ENCODE measurements around the gene ASMT. TPM values are rescaled to one million over a fixed set of nuclear protein-coding genes. Genes with fewer than 3 reads are reported as not detected.
A peak's percentile ranks its signal among the peaks of the same experiment; 100 is the strongest.

Gene ASMT
- total and polyA plus RNA-seq, 10 of the 15 experiments (the other 5 are each of a cell fraction or from before 2014, with no cell fraction given), result 0.18 to 0.29 TPM; not detected in 8

GRCh38 chrX:1657367-1658070 is 42.7 kb downstream of the ASMT start:
- ATAC-seq (peak; percentile 76), FAIRE-seq (no peak), DNase-seq (ENCODE audit: low read depth, low spot score) (peak; percentile 62)
- BruUV-seq (replicated peaks), result no TSS peak
- no peaks in the 10 kb centered on the region for H3K27me3 ChIP-seq (replicated peaks in 1 of 2; ENCODE audit: control insufficient read depth in 2 of 2, insufficient read depth in 2 of 2, low read length in 1 of 2)
- WGBS (ENCODE audit: insufficient coverage, insufficient replicate concordance, low lambda C conversion rate, missing lambda C conversion rate), result 3% methylated on average over 13 of the region's 13 CpGs
- RAD21 ChIA-PET (ENCODE audit: unreplicated experiment), result no interaction called here
- peak overlapping the region; percentile 93 for H2AFZ ChIP-seq (ENCODE audit: control insufficient read depth, low read depth, low read length)
- peak overlapping the region; percentile 90 for H3K27ac ChIP-seq (ENCODE audit: control insufficient read depth, insufficient read depth)
- in situ Hi-C loops (cut with MboI), result loop anchor here (10.0 kb wide), 1 partner anchor 847 kb away; the partner anchor contains the start of genes DHRSX and ZBED1
- SMC1A ChIA-PET (ENCODE audit: uncharacterized antibody, unreplicated experiment), result no interaction called here
- H4K20me1 ChIP-seq (ENCODE audit: control insufficient read depth, insufficient read depth), result no peaks in the 10 kb centered on the region
- intact Hi-C loops (cut with micrococcal nuclease; ENCODE audit: unreplicated experiment), result no loop called here
- CTCF ChIA-PET, result no interaction called here
- peak overlapping the region; percentile 93 for H3K4me2 ChIP-seq (ENCODE audit: control insufficient read depth, insufficient read depth)
- H3K4me1 ChIP-seq (ENCODE audit: control insufficient read depth, insufficient read depth, low read length), result peaks cover 9% of the 10 kb centered on the region
- H3K9me3 ChIP-seq (replicated peaks; ENCODE audit: control insufficient read depth, insufficient read depth, low read length), result no peaks in the 10 kb centered on the region; the same call in 2 of the 3 replicates
- no peaks in the 10 kb centered on the region for H3K36me3 ChIP-seq (ENCODE audit: control insufficient read depth in 2 of 2, insufficient read depth in 2 of 2, low read length in 1 of 2)
- H3K79me2 ChIP-seq (ENCODE audit: control insufficient read depth, insufficient read depth, low read length), result peaks cover 20% of the 10 kb centered on the region
- POLR2A ChIA-PET, result no interaction called here
- peak overlapping the region; percentile 82 for H3K9ac ChIP-seq (ENCODE audit: control insufficient read depth, insufficient read depth, low read length)
- peak overlapping the region; percentile 88 for H3K4me3 ChIP-seq
- peak; percentile 53; the same call in 2 of the 3 replicates for TF ChIP-seq POU2F2 (IDR thresholded peaks at IDR 0.05; ENCODE audit: borderline replicate concordance, low read depth, low read length)
- TF ChIP-seq WRNIP1 (IDR thresholded peaks at IDR 0.05; ENCODE audit: borderline replicate concordance, low read depth, low read length), result 0 out of 2 replicates have a peak, but pooled peaks have one; percentile 14
- TF ChIP-seq CBFB (IDR thresholded peaks at IDR 0.05; ENCODE audit: low read depth), result 0 out of 2 replicates have a peak, but pooled peaks have one; percentile 31
- no peak for TF ChIP-seq USF2 (IDR thresholded peaks at IDR 0.05; ENCODE audit: borderline replicate concordance, low read depth, low read length)
- TF ChIP-seq HSF1 (IDR thresholded peaks at IDR 0.05; ENCODE audit: low read depth, low read length), result no peak
- 0 out of 2 replicates have a peak, but pooled peaks have one; percentile 20 for TF ChIP-seq MEF2A (IDR thresholded peaks at IDR 0.05; ENCODE audit: insufficient read depth, low read depth, low read length)
- TF ChIP-seq CEBPB (IDR thresholded peaks at IDR 0.05; ENCODE audit: borderline replicate concordance in 1 of 2, low read depth in 2 of 2, low read length in 2 of 2), result peak in 1 of 2 experiments; percentile 73; a peak in 2 of 4 replicates
- peak; percentile 35 for TF ChIP-seq CUX1 (IDR thresholded peaks at IDR 0.05; ENCODE audit: insufficient replicate concordance, low read depth, low read length)
- no peak for TF ChIP-seq ZNF274 (IDR thresholded peaks at IDR 0.05; ENCODE audit: insufficient read depth, insufficient read length)
- TF ChIP-seq NFIC (IDR thresholded peaks at IDR 0.05; ENCODE audit: low read depth, low read length), result 0 out of 2 replicates have a peak, but pooled peaks have one; percentile 42
- 0 out of 2 replicates have a peak, but pooled peaks have one; percentile 17 for TF ChIP-seq E2F4 (IDR thresholded peaks at IDR 0.05; ENCODE audit: low read depth, low read length)
- peak; percentile 18; the same call in 1 of the 2 replicates for TF ChIP-seq HDGF (IDR thresholded peaks at IDR 0.05)
- peak; percentile 50 for TF ChIP-seq KLF5 (IDR thresholded peaks at IDR 0.05; ENCODE audit: partially characterized antibody)
- TF ChIP-seq HDAC6 (IDR thresholded peaks at IDR 0.05; ENCODE audit: unreplicated experiment), result no peak
